HepG2 (cell line): ENCODE data around the gene KCND1. TPM values are rescaled to one million over a fixed set of nuclear protein-coding genes. Genes with fewer than 3 reads are reported as not detected.

ENCODE experiments used
- FOXA3 ChIP-seq: IDR thresholded peaks from 2 replicates; pipeline ENCODE4 v1.6.1; 2016; ENCODE audit warnings: missing genetic modification reagents, missing compliant biosample characterization
- FOXP1 ChIP-seq, 2 experiments: fragments of 450-650 bp in 1 of 2; IDR thresholded peaks; 2 replicates each; pipeline ENCODE4 v1.6.1; 2017 to 2018; ENCODE audit warnings: antibody characterized with exemption in 1 of 2
- RFXAP ChIP-seq: sonication (generic); formaldehyde crosslinking; IDR thresholded peaks from 2 replicates; pipeline ENCODE4 v1.4.0; 2020; ENCODE audit warnings: missing genetic modification reagents, borderline replicate concordance
- SNRNP70 ChIP-seq: fragments of 200-400 bp; formaldehyde crosslinking; IDR thresholded peaks from 2 replicates; pipeline ENCODE4 v1.6.1; 2017; ENCODE audit warnings: mild to moderate bottlenecking, low read depth, low read length, moderate library complexity
- SP2 ChIP-seq: sonication (generic); formaldehyde crosslinking; IDR thresholded peaks from 2 replicates; pipeline ENCODE4 v1.5.1; 2020; ENCODE audit warnings: mild to moderate bottlenecking, missing genetic modification reagents
- ZNF337 ChIP-seq: sonication (generic); formaldehyde crosslinking; IDR thresholded peaks from 2 replicates; pipeline ENCODE4 v1.5.1; 2020; ENCODE audit warnings: missing genetic modification reagents, low read depth, mild to moderate bottlenecking, borderline replicate concordance
- ZNF772 ChIP-seq: sonication (generic); formaldehyde crosslinking; IDR thresholded peaks from 2 replicates; pipeline ENCODE4 v1.5.0; 2020; ENCODE audit warnings: mild to moderate bottlenecking, missing genetic modification reagents
- ZNF878 ChIP-seq: sonication (generic); formaldehyde crosslinking; IDR thresholded peaks from 2 replicates; pipeline ENCODE4 v1.8.1; 2023; ENCODE audit warnings: mild to moderate bottlenecking, missing genetic modification reagents, moderate library complexity
- ZXDC ChIP-seq: sonication (generic); formaldehyde crosslinking; IDR thresholded peaks from 2 replicates; pipeline ENCODE4 v1.5.0; 2020; ENCODE audit warnings: mild to moderate bottlenecking, missing genetic modification reagents
- polyA plus RNA-seq, 8 experiments: library from polyadenylated mRNA; depleted of rRNA in 3 of 8; stranded (reverse) in 7 of 8; unstranded in 1 of 8; fragments of >200 nt; fragmentation: Illumina TruSeq in 4 of 8; extraction: Trizol in 4 of 8; gene quantifications; 2 replicates each; pipeline versions ENCODE4 v1.2.1 to v1.2.3, GENCODE V29; 2011 to 2016; ENCODE audit warnings: low read depth in 4 of 8, missing spikeins in 1 of 8, mixed read lengths in 1 of 8; ENCODE audit not compliant: insufficient read depth in 1 of 8
- total RNA-seq, 5 experiments: library from RNA; depleted of rRNA; stranded (reverse); fragments of >200 nt; fragmentation: Illumina TruSeq; extraction: Trizol; gene quantifications; 2 replicates each; pipeline ENCODE4 v1.2.3, GENCODE V29; 2016; ENCODE audit warnings: low read depth in 1 of 5
- TF ChIP-seq, protein P1 (sequence below): sonication (generic); formaldehyde crosslinking; IDR thresholded peaks from 2 replicates; pipeline ENCODE4 v1.4.0; 2020; ENCODE audit warnings: mild to moderate bottlenecking, missing genetic modification reagents
- TF ChIP-seq, protein P2 (sequence below): sonication (generic); formaldehyde crosslinking; IDR thresholded peaks from 2 replicates; pipeline ENCODE4 v1.5.1; 2020; ENCODE audit warnings: missing genetic modification reagents, mild to moderate bottlenecking, borderline replicate concordance
- TF ChIP-seq, protein P3 (sequence below): sonication (generic); formaldehyde crosslinking; IDR thresholded peaks from 2 replicates; pipeline ENCODE4 v1.5.0; 2020; ENCODE audit warnings: missing genetic modification reagents
- TF ChIP-seq, protein P4 (sequence below), 2 experiments: fragments of 450-650 bp in 1 of 2; sonication (generic) in 1 of 2; formaldehyde crosslinking; IDR thresholded peaks; 2 replicates each; pipeline versions ENCODE4 v1.5.0 to v1.8.0; 2020 to 2022; ENCODE audit warnings: mild to moderate bottlenecking in 1 of 2, missing genetic modification reagents in 1 of 2

KCND1 gene
- total and polyA plus RNA-seq, 2 of the 13 experiments (the other 11 are each of a cell fraction or from before 2014, with no cell fraction given) = 0.07 to 0.30 TPM

- TF ChIP-seq, protein P1, sequence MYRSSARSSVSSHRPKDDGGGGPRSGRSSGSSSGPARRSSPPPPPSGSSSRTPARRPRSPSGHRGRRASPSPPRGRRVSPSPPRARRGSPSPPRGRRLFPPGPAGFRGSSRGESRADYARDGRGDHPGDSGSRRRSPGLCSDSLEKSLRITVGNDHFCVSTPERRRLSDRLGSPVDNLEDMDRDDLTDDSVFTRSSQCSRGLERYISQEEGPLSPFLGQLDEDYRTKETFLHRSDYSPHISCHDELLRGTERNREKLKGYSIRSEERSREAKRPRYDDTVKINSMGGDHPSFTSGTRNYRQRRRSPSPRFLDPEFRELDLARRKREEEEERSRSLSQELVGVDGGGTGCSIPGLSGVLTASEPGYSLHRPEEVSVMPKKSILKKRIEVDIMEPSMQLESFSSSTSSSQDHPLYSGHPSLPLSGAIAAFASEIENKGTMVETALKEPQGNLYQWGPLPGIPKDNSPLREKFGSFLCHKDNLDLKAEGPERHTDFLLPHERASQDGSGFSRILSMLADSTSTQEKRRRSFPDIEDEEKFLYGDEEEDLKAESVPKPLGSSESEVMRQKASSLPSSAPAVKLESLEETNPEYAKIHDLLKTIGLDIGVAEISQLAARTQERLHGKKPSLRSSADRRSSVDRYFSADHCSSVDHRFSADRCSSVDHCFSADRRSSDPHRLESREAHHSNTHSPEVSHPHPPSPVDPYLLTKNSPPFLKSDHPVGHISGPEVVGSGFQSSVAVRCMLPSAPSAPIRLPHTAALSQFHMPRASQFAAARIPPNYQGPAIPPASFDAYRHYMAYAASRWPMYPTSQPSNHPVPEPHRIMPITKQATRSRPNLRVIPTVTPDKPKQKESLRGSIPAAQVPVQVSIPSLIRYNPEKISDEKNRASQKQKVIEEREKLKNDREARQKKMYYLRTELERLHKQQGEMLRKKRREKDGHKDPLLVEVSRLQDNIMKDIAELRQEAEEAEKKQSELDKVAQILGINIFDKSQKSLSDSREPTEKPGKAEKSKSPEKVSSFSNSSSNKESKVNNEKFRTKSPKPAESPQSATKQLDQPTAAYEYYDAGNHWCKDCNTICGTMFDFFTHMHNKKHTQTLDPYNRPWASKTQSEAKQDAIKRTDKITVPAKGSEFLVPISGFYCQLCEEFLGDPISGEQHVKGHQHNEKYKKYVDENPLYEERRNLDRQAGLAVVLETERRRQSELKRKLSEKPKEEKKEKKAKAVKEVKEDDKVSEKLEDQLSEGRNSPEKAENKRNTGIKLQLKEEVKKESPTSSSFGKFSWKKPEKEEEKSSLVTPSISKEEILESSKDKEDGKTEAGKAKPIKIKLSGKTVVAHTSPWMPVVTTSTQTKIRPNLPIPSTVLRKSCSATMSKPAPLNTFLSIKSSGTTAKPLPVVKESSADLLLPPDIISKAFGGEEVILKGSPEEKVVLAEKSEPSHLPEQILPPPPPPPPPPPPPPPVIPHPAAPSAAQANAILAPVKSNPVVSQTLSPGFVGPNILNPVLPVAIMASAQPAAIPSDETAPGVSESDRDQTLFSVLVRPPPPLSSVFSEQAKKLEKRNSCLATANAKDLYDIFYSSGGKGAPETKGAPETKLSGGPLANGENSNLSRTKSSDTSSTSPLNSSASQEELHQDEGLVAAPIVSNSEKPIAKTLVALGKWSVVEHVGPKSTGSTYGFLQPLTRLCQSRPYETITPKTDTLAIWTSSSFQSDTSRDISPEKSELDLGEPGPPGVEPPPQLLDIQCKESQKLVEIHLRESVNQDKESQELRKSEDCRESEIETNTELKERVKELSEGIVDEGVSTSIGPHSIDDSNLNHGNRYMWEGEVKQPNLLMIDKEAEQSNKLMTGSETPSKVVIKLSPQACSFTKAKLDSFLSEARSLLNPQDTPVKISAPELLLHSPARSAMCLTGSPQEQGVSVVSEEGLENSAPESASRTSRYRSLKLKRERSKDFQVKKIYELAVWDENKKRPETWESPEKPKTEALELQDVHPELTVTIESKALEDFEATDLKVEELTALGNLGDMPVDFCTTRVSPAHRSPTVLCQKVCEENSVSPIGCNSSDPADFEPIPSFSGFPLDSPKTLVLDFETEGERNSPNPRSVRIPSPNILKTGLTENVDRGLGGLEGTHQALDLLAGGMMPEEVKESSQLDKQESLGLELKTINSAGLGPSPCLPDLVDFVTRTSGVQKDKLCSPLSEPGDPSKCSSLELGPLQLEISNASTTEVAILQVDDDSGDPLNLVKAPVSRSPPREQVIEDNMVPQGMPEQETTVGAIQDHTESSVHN = no peak
- TF ChIP-seq ZXDC (CRISPR knock-in tag) (no peak), ZNF337 (CRISPR knock-in tag) (no peak), SNRNP70 (no peak), ZNF772 (CRISPR knock-in tag) (no peak), FOXP1 (IDR thresholded peaks at IDR 0.05) (no peak), FOXP1 (CRISPR knock-in tag; IDR thresholded peaks at IDR 0.05) (no peak), SP2 (CRISPR knock-in tag) (peak; percentile 89), RFXAP (peak; percentile 99), FOXA3 (no peak), ZNF878 (CRISPR knock-in tag) (no peak)
- TF ChIP-seq, protein P2, sequence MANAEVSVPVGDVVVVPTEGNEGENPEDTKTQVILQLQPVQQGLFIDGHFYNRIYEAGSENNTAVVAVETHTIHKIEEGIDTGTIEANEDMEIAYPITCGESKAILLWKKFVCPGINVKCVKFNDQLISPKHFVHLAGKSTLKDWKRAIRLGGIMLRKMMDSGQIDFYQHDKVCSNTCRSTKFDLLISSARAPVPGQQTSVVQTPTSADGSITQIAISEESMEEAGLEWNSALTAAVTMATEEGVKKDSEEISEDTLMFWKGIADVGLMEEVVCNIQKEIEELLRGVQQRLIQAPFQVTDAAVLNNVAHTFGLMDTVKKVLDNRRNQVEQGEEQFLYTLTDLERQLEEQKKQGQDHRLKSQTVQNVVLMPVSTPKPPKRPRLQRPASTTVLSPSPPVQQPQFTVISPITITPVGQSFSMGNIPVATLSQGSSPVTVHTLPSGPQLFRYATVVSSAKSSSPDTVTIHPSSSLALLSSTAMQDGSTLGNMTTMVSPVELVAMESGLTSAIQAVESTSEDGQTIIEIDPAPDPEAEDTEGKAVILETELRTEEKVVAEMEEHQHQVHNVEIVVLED (CRISPR knock-in tag) = peak; percentile 65; the same call in 1 of the 2 replicates
- TF ChIP-seq, protein P3, sequence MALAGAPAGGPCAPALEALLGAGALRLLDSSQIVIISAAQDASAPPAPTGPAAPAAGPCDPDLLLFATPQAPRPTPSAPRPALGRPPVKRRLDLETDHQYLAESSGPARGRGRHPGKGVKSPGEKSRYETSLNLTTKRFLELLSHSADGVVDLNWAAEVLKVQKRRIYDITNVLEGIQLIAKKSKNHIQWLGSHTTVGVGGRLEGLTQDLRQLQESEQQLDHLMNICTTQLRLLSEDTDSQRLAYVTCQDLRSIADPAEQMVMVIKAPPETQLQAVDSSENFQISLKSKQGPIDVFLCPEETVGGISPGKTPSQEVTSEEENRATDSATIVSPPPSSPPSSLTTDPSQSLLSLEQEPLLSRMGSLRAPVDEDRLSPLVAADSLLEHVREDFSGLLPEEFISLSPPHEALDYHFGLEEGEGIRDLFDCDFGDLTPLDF = no peak
- TF ChIP-seq, protein P4, sequence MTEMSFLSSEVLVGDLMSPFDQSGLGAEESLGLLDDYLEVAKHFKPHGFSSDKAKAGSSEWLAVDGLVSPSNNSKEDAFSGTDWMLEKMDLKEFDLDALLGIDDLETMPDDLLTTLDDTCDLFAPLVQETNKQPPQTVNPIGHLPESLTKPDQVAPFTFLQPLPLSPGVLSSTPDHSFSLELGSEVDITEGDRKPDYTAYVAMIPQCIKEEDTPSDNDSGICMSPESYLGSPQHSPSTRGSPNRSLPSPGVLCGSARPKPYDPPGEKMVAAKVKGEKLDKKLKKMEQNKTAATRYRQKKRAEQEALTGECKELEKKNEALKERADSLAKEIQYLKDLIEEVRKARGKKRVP (CRISPR knock-in tag; IDR thresholded peaks at IDR 0.05) = no peak
Observed at GRCh38 chrX:48957827-48958634, 13.6 kb downstream of the KCND1 start (continued).
